Measurements from ENCODE around the gene KANSL1L. TPM values are rescaled to one million over a fixed set of nuclear protein-coding genes. Genes with fewer than 3 reads are reported as not detected.

Gene KANSL1L
- total and polyA plus RNA-seq, 2 experiments from 2014 or later = 7.4 to 21.1 TPM

DNA sequence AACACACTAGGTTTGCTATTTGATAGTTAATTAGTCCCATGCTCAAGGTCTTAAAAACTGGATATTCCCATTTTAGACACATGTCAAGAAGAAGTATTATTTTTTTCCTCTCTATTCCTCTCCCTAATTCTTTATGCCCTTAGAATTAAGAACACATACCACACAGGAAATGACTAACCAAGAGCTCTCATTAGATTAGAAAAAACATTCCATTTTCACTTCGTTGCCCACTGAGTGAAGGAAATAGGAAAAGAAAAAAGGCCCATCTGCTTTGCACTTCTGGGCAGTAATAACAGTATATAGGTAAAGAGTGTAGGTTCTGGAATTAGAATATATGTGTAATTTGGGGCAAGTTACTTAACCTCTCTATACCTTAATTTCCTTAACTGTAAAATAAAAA lies 27.1 kb upstream of the KANSL1L start (continued):
- TF ChIP-seq, protein P1, sequence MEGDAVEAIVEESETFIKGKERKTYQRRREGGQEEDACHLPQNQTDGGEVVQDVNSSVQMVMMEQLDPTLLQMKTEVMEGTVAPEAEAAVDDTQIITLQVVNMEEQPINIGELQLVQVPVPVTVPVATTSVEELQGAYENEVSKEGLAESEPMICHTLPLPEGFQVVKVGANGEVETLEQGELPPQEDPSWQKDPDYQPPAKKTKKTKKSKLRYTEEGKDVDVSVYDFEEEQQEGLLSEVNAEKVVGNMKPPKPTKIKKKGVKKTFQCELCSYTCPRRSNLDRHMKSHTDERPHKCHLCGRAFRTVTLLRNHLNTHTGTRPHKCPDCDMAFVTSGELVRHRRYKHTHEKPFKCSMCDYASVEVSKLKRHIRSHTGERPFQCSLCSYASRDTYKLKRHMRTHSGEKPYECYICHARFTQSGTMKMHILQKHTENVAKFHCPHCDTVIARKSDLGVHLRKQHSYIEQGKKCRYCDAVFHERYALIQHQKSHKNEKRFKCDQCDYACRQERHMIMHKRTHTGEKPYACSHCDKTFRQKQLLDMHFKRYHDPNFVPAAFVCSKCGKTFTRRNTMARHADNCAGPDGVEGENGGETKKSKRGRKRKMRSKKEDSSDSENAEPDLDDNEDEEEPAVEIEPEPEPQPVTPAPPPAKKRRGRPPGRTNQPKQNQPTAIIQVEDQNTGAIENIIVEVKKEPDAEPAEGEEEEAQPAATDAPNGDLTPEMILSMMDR (conservative IDR thresholded peaks at IDR 0.05; ENCODE audit: low read depth in 2 of 2) = no peak
- TF ChIP-seq JUNB (IDR thresholded peaks at IDR 0.05; ENCODE audit: unreplicated experiment) = no peak
- TF ChIP-seq, protein P2, sequence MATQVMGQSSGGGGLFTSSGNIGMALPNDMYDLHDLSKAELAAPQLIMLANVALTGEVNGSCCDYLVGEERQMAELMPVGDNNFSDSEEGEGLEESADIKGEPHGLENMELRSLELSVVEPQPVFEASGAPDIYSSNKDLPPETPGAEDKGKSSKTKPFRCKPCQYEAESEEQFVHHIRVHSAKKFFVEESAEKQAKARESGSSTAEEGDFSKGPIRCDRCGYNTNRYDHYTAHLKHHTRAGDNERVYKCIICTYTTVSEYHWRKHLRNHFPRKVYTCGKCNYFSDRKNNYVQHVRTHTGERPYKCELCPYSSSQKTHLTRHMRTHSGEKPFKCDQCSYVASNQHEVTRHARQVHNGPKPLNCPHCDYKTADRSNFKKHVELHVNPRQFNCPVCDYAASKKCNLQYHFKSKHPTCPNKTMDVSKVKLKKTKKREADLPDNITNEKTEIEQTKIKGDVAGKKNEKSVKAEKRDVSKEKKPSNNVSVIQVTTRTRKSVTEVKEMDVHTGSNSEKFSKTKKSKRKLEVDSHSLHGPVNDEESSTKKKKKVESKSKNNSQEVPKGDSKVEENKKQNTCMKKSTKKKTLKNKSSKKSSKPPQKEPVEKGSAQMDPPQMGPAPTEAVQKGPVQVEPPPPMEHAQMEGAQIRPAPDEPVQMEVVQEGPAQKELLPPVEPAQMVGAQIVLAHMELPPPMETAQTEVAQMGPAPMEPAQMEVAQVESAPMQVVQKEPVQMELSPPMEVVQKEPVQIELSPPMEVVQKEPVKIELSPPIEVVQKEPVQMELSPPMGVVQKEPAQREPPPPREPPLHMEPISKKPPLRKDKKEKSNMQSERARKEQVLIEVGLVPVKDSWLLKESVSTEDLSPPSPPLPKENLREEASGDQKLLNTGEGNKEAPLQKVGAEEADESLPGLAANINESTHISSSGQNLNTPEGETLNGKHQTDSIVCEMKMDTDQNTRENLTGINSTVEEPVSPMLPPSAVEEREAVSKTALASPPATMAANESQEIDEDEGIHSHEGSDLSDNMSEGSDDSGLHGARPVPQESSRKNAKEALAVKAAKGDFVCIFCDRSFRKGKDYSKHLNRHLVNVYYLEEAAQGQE (IDR thresholded peaks at IDR 0.05; ENCODE audit: unreplicated experiment) = no peak

DNA sequence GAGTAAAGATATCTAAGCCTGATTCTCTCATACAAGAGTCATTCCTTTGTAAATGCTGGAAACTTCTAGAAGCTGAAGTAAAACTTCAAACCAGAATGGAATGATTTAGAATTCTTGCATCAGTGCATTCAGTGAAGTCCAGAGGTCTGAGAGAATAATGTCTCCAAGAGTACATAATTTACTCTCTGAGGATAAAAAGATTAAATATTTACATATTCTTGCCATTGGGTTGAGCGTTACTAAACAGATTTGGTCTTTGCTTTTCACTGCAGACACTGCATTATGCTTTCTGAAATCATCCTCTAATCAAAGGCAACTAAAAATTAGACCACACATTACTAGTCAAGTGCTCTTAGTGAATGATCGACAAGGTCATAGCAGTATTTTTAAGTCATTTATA lies 26.5 kb upstream of the KANSL1L start:
- Mint-ChIP-seq H3K27ac (no peak overlapping the region), H3K36me3 (ENCODE audit: low read depth) (no peaks in the 10 kb centered on the region), H3K27me3 (ENCODE audit: insufficient read depth, low read depth, poor library complexity) (peaks cover 2% of the 10 kb centered on the region), H3K9me3 (no peaks in the 10 kb centered on the region), H3K4me1 (no peaks in the 10 kb centered on the region), H3K4me3 (no peak overlapping the region)
- Histone ChIP-seq H3K4me3 (no peak overlapping the region), H3K27ac (ENCODE audit: low read depth) (no peak overlapping the region), H3K4me1 (ENCODE audit: insufficient read depth) (no peaks in the 10 kb centered on the region), H3K36me3 (ENCODE audit: insufficient read depth) (no peaks in the 10 kb centered on the region), H3K4me2 (no peak overlapping the region), H2AFZ (no peak overlapping the region), H3F3A (replicated peaks; ENCODE audit: low read depth) (no peaks in the 10 kb centered on the region), H3K27me3 (ENCODE audit: insufficient read depth) (no peaks in the 10 kb centered on the region), H3K9me2 (ENCODE audit: insufficient read depth) (no peaks in the 10 kb centered on the region), H4K20me1 (replicated peaks; ENCODE audit: insufficient read depth) (no peaks in the 10 kb centered on the region), H3K79me2 (replicated peaks; ENCODE audit: insufficient read depth) (no peaks in the 10 kb centered on the region)
- DNase-seq (ENCODE audit: low spot score) = no peak
- ATAC-seq = no peak
- no peak for TF ChIP-seq ZNF114 (CRISPR knock-in tag; IDR thresholded peaks at IDR 0.05)
- TF ChIP-seq, protein P3, sequence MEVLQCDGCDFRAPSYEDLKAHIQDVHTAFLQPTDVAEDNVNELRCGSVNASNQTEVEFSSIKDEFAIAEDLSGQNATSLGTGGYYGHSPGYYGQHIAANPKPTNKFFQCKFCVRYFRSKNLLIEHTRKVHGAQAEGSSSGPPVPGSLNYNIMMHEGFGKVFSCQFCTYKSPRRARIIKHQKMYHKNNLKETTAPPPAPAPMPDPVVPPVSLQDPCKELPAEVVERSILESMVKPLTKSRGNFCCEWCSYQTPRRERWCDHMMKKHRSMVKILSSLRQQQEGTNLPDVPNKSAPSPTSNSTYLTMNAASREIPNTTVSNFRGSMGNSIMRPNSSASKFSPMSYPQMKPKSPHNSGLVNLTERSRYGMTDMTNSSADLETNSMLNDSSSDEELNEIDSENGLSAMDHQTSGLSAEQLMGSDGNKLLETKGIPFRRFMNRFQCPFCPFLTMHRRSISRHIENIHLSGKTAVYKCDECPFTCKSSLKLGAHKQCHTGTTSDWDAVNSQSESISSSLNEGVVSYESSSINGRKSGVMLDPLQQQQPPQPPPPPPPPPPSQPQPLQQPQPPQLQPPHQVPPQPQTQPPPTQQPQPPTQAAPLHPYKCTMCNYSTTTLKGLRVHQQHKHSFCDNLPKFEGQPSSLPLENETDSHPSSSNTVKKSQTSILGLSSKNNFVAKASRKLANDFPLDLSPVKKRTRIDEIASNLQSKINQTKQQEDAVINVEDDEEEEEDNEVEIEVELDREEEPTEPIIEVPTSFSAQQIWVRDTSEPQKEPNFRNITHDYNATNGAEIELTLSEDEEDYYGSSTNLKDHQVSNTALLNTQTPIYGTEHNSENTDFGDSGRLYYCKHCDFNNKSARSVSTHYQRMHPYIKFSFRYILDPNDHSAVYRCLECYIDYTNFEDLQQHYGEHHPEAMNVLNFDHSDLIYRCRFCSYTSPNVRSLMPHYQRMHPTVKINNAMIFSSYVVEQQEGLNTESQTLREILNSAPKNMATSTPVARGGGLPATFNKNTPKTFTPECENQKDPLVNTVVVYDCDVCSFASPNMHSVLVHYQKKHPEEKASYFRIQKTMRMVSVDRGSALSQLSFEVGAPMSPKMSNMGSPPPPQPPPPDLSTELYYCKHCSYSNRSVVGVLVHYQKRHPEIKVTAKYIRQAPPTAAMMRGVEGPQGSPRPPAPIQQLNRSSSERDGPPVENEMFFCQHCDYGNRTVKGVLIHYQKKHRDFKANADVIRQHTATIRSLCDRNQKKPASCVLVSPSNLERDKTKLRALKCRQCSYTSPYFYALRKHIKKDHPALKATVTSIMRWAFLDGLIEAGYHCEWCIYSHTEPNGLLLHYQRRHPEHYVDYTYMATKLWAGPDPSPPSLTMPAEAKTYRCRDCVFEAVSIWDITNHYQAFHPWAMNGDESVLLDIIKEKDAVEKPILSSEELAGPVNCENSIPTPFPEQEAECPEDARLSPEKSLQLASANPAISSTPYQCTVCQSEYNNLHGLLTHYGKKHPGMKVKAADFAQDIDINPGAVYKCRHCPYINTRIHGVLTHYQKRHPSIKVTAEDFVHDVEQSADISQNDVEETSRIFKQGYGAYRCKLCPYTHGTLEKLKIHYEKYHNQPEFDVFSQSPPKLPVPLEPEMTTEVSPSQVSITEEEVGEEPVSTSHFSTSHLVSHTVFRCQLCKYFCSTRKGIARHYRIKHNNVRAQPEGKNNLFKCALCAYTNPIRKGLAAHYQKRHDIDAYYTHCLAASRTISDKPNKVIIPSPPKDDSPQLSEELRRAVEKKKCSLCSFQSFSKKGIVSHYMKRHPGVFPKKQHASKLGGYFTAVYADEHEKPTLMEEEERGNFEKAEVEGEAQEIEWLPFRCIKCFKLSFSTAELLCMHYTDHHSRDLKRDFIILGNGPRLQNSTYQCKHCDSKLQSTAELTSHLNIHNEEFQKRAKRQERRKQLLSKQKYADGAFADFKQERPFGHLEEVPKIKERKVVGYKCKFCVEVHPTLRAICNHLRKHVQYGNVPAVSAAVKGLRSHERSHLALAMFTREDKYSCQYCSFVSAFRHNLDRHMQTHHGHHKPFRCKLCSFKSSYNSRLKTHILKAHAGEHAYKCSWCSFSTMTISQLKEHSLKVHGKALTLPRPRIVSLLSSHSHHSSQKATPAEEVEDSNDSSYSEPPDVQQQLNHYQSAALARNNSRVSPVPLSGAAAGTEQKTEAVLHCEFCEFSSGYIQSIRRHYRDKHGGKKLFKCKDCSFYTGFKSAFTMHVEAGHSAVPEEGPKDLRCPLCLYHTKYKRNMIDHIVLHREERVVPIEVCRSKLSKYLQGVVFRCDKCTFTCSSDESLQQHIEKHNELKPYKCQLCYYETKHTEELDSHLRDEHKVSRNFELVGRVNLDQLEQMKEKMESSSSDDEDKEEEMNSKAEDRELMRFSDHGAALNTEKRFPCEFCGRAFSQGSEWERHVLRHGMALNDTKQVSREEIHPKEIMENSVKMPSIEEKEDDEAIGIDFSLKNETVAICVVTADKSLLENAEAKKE (CRISPR knock-in tag; IDR thresholded peaks at IDR 0.05) = no peak
- TF ChIP-seq, protein P1 (conservative IDR thresholded peaks at IDR 0.05; ENCODE audit: low read depth in 2 of 2) = no peak
- TF ChIP-seq, protein P2 (IDR thresholded peaks at IDR 0.05; ENCODE audit: unreplicated experiment) = no peak
- TF ChIP-seq CREB1 (CRISPR knock-in tag; IDR thresholded peaks at IDR 0.05; ENCODE audit: low read depth) = no peak
